ENCODE measurements around the gene AQR.

The AQR gene

GRCh38 chr15:34838282-34838681 is 131.3 kb downstream of the AQR start:
- Histone ChIP-seq H3K27me3 (ENCODE audit: insufficient read depth, low read length, poor library complexity, severe bottlenecking) (no peaks in the 10 kb centered on the region), H3K9me3 (ENCODE audit: insufficient read depth, low read depth, low read length) (no peaks in the 10 kb centered on the region), H3K4me3 (ENCODE audit: low read length, poor library complexity, severe bottlenecking) (no peak overlapping the region), H2AFZ (ENCODE audit: low read length) (no peak overlapping the region), H4K20me1 (ENCODE audit: insufficient read depth, low read length, poor library complexity, severe bottlenecking) (no peaks in the 10 kb centered on the region), H3K36me3 (ENCODE audit: insufficient read depth, low read length) (no peaks in the 10 kb centered on the region), H3K4me2 (ENCODE audit: low read depth, low read length, poor library complexity, severe bottlenecking) (no peak overlapping the region), H3K9me2 (replicated peaks; ENCODE audit: low read depth, low read length) (no peaks in the 10 kb centered on the region), H3K9ac (ENCODE audit: low read depth, low read length, poor library complexity, severe bottlenecking) (no peak overlapping the region), H3F3A (ENCODE audit: low read depth) (no peaks in the 10 kb centered on the region), H3K4me1 (ENCODE audit: insufficient read depth, low read length, poor library complexity, severe bottlenecking) (no peaks in the 10 kb centered on the region), H3K79me2 (ENCODE audit: insufficient read depth, low read length) (no peaks in the 10 kb centered on the region)
- no peak for TF ChIP-seq EZH2phosphoT487 (IDR thresholded peaks at IDR 0.05; ENCODE audit: borderline replicate concordance)
- TF ChIP-seq, protein P1, sequence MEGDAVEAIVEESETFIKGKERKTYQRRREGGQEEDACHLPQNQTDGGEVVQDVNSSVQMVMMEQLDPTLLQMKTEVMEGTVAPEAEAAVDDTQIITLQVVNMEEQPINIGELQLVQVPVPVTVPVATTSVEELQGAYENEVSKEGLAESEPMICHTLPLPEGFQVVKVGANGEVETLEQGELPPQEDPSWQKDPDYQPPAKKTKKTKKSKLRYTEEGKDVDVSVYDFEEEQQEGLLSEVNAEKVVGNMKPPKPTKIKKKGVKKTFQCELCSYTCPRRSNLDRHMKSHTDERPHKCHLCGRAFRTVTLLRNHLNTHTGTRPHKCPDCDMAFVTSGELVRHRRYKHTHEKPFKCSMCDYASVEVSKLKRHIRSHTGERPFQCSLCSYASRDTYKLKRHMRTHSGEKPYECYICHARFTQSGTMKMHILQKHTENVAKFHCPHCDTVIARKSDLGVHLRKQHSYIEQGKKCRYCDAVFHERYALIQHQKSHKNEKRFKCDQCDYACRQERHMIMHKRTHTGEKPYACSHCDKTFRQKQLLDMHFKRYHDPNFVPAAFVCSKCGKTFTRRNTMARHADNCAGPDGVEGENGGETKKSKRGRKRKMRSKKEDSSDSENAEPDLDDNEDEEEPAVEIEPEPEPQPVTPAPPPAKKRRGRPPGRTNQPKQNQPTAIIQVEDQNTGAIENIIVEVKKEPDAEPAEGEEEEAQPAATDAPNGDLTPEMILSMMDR (conservative IDR thresholded peaks at IDR 0.05; ENCODE audit: low read length), result no peak

- Histone ChIP-seq H3K9me3 (ENCODE audit: insufficient read depth, low read depth, low read length) (no peaks in the 10 kb centered on the region), H3K4me2 (ENCODE audit: low read depth, low read length, poor library complexity, severe bottlenecking) (no peak overlapping the region), H4K20me1 (ENCODE audit: insufficient read depth, low read length, poor library complexity, severe bottlenecking) (no peaks in the 10 kb centered on the region), H3K9ac (ENCODE audit: low read depth, low read length, poor library complexity, severe bottlenecking) (no peak overlapping the region), H3K9me2 (replicated peaks; ENCODE audit: low read depth, low read length) (no peaks in the 10 kb centered on the region), H3K79me2 (ENCODE audit: insufficient read depth, low read length) (no peaks in the 10 kb centered on the region), H3F3A (ENCODE audit: low read depth) (no peaks in the 10 kb centered on the region), H3K4me1 (ENCODE audit: insufficient read depth, low read length, poor library complexity, severe bottlenecking) (no peaks in the 10 kb centered on the region), H2AFZ (ENCODE audit: low read length) (no peak overlapping the region), H3K4me3 (ENCODE audit: low read length, poor library complexity, severe bottlenecking) (no peak overlapping the region), H3K27me3 (ENCODE audit: insufficient read depth, low read length, poor library complexity, severe bottlenecking) (no peaks in the 10 kb centered on the region), H3K36me3 (ENCODE audit: insufficient read depth, low read length) (no peaks in the 10 kb centered on the region)
- TF ChIP-seq EZH2phosphoT487 (IDR thresholded peaks at IDR 0.05; ENCODE audit: borderline replicate concordance), result no peak
- TF ChIP-seq, protein P1 (conservative IDR thresholded peaks at IDR 0.05; ENCODE audit: low read length), result no peak
Observed at GRCh38 chr15:34837246-34838016, 132.1 kb downstream of the AQR start.

GRCh38 chr15:34828145-34828911 is 141.2 kb downstream of the AQR start:
- H3F3A ChIP-seq (ENCODE audit: low read depth), result no peaks in the 10 kb centered on the region
- no peak overlapping the region for H2AFZ ChIP-seq (ENCODE audit: low read length)
- no peaks in the 10 kb centered on the region for H3K9me2 ChIP-seq (replicated peaks; ENCODE audit: low read depth, low read length)
- TF ChIP-seq EZH2phosphoT487 (IDR thresholded peaks at IDR 0.05; ENCODE audit: borderline replicate concordance), result no peak
- TF ChIP-seq, protein P1 (conservative IDR thresholded peaks at IDR 0.05; ENCODE audit: low read length), result no peak
- no peaks in the 10 kb centered on the region for H3K9me3 ChIP-seq (ENCODE audit: insufficient read depth, low read depth, low read length)
- no peaks in the 10 kb centered on the region for H3K27me3 ChIP-seq (ENCODE audit: insufficient read depth, low read length, poor library complexity, severe bottlenecking)
- no peaks in the 10 kb centered on the region for H3K36me3 ChIP-seq (ENCODE audit: insufficient read depth, low read length)
- no peaks in the 10 kb centered on the region for H3K4me1 ChIP-seq (ENCODE audit: insufficient read depth, low read length, poor library complexity, severe bottlenecking)
- no peaks in the 10 kb centered on the region for H3K79me2 ChIP-seq (ENCODE audit: insufficient read depth, low read length)
- H3K4me2 ChIP-seq (ENCODE audit: low read depth, low read length, poor library complexity, severe bottlenecking), result no peak overlapping the region
- H3K4me3 ChIP-seq (ENCODE audit: low read length, poor library complexity, severe bottlenecking), result no peak overlapping the region
- no peak overlapping the region for H3K9ac ChIP-seq (ENCODE audit: low read depth, low read length, poor library complexity, severe bottlenecking)
- H4K20me1 ChIP-seq (ENCODE audit: insufficient read depth, low read length, poor library complexity, severe bottlenecking), result no peaks in the 10 kb centered on the region

Measured in Loucy (cell line).